ENCODE data around the gene NFE2L1.
"Not testable (repeated sequence)": the region's sequence is repeated elsewhere in the genome, so short reads cannot be mapped to it uniquely, and the experiment has no call there.

Gene NFE2L1

DNA sequence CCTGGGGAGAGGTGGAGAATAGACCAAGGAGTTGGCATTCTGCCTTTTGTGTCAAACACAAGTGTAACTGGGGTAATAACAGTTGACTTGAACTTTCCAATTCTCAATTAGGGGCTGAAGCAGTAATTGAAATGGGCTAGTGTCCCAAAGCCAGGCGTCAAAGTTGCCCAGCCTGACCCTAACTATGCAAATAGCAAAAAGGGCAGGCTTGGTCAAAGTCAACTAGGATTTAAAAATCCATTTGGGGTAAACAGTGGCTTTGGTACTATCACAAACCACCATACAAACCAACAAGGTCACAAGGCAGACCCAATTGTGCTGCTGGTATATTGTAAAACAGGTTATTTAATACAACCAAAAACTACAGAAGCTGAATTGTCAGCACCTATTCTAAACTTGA, 18.0 kb downstream of the NFE2L1 start:
- Histone ChIP-seq H3K36me3 (peaks cover 35 to 74% (median 49%) of the 10 kb centered on the region in 3 donors), H3K4me1 (peaks cover 0 to 40% (median 6%) of the 10 kb centered on the region in 4 donors), H3K27me3 (no peaks in the 10 kb centered on the region), H3K27ac (peak overlapping the region in 1 of 2 donors; percentile 53), H3K4me3 (no peak overlapping the region), H3K9me3 (no peaks in the 10 kb centered on the region)
- intact Hi-C loops (cut with DNase I; ENCODE audit: low total_unique reads), result no loop called here
- TF ChIP-seq, protein P1, sequence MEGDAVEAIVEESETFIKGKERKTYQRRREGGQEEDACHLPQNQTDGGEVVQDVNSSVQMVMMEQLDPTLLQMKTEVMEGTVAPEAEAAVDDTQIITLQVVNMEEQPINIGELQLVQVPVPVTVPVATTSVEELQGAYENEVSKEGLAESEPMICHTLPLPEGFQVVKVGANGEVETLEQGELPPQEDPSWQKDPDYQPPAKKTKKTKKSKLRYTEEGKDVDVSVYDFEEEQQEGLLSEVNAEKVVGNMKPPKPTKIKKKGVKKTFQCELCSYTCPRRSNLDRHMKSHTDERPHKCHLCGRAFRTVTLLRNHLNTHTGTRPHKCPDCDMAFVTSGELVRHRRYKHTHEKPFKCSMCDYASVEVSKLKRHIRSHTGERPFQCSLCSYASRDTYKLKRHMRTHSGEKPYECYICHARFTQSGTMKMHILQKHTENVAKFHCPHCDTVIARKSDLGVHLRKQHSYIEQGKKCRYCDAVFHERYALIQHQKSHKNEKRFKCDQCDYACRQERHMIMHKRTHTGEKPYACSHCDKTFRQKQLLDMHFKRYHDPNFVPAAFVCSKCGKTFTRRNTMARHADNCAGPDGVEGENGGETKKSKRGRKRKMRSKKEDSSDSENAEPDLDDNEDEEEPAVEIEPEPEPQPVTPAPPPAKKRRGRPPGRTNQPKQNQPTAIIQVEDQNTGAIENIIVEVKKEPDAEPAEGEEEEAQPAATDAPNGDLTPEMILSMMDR (IDR thresholded peaks at IDR 0.05), result no peak
- DNase-seq, result no peak

DNA sequence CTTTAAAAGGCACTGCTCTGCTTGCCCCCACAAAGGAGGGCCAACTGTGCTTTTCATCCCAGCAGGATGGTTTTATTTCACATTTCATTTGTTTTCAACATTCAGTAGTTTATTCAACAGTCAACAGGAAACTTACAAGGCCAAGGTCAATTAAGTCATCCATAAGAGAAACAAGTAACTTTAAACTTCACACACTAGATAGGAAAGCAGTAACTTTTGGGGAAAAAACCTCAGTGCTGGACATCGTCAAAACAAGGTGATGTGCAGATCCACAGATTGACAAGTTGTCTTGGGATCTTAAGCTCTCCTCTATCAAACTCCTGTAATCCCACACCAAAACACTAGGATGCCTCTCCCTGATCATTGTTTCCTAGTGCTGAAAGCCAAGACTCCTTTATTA, 18.5 kb downstream of the NFE2L1 start:
- no peak for DNase-seq
- TF ChIP-seq, protein P1 (IDR thresholded peaks at IDR 0.05), result no peak
- Histone ChIP-seq H3K4me1 (peaks cover 0 to 40% (median 6%) of the 10 kb centered on the region in 4 donors), H3K27me3 (no peaks in the 10 kb centered on the region), H3K4me3 (no peak overlapping the region), H3K9me3 (no peaks in the 10 kb centered on the region), H3K36me3 (peaks cover 33 to 73% (median 49%) of the 10 kb centered on the region in 3 donors), H3K27ac (peak overlapping the region in 1 of 2 donors; percentile 53)
- intact Hi-C loops (cut with DNase I; ENCODE audit: low total_unique reads), result no loop called here

DNA sequence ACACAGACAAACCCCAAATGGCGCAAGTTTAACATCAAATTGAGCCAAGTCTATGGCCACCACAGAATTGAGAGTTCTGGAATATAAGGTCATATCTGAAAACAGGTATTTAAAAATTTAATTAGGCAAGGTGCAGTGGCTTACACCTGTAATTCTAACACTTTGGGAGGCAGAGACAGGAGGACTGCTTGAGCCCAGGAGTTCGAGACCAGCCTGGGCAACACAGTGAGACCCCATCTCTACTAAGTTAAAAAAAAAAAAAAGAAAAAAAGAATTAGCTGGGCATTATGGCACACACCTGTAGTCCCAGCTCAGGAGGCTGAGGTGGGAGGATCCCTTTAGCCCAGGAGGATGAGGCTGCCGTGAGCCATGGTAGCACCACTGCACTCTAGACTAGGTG, 19.1 kb downstream of the NFE2L1 start:
- peaks cover 27 to 71% (median 45%) of the 10 kb centered on the region in 3 donors for H3K36me3 ChIP-seq
- intact Hi-C loops (cut with DNase I; ENCODE audit: low total_unique reads), result no loop called here
- no peaks in the 10 kb centered on the region for H3K27me3 ChIP-seq
- peaks cover 0 to 40% (median 6%) of the 10 kb centered on the region in 4 donors for H3K4me1 ChIP-seq
- no peaks in the 10 kb centered on the region for H3K9me3 ChIP-seq
- no peak overlapping the region for H3K4me3 ChIP-seq
- TF ChIP-seq, protein P1 (IDR thresholded peaks at IDR 0.05), result no peak
- peak overlapping the region in 1 of 2 donors; percentile 48 for H3K27ac ChIP-seq
- DNase-seq, result no peak

DNA sequence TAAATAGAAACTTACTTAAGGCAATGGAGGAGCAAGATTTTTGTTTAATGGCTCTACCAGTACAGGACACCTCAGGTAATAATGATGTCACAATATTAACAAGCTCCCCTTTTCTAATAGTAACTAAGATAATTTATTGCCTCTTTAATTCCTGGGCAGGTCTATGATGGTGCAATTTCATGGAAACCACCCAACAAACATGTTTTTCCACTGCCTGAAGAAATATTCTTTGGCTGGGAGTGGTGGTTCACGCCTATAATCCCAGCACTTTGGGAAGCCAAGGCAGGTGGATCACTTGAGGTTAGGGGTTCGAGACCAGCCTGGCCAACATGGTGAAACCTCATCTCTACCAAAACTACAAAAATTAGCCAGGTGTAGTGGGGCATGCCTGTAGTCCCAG, 19.6 kb downstream of the NFE2L1 start:
- Histone ChIP-seq H3K36me3 (peaks cover 21 to 71% (median 43%) of the 10 kb centered on the region in 3 donors), H3K4me1 (peaks cover 0 to 40% (median 6%) of the 10 kb centered on the region in 4 donors), H3K27ac (peak overlapping the region; percentile 28 to 48)
- DNase-seq; H3K9me3 ChIP-seq; intact Hi-C loops (cut with DNase I; ENCODE audit: low total_unique reads); H3K27me3 ChIP-seq; H3K4me3 ChIP-seq: not testable (repeated sequence)

DNA sequence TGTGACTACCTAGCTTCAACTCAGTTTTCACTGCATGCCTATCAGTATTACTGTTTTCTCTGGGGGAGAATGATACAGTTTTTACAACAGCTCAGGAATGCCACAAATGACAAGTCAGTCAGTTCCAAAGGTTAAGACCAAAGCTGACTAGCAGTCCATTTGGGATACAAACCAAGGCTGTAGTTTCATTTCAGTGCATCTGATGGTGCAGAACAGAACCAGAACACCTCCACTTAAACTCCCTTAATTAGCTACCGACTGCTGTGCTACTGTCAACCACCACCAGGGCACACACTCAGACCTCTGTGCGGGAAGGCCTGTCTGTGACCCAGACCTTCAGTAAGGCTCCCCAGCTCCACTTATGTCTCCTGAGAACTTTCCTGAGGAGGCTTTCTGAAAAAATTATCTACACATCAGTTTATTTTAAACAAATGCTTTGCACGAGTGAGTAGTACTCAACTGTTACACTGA, 20.4 kb downstream of the NFE2L1 start:
- peaks cover 19 to 71% (median 38%) of the 10 kb centered on the region in 3 donors for H3K36me3 ChIP-seq
- peak overlapping the region; percentile 28 to 48 for H3K27ac ChIP-seq
- TF ChIP-seq, protein P1 (IDR thresholded peaks at IDR 0.05), result peak; percentile 12 to 18

DNA sequence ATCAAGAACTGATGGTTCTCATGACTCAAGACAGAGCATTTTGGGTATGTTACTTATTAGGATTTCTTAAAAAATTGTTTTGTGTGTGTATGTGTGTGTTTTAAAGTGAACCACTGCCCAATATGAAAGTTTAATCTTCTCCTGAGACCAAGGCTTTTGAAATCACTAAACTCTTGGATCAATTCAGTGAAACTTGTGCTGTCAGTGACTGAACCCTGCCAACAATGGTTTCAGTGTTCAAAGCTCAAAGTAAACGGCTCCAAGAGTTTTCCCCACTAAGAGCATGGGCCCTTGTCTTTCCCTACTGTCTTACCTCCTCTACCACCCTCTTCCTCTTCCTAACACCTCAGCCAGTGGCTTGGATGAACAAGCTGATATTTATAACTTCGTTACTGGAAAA, 22.0 kb downstream of the NFE2L1 start:
- Histone ChIP-seq H3K4me3 (no peak overlapping the region), H3K27ac (no peak overlapping the region), H3K36me3 (peaks cover 20 to 69% (median 28%) of the 10 kb centered on the region in 3 donors), H3K9me3 (no peaks in the 10 kb centered on the region), H3K4me1 (peaks cover 0 to 29% (median 8%) of the 10 kb centered on the region in 4 donors), H3K27me3 (no peaks in the 10 kb centered on the region)
- no peak for DNase-seq
- TF ChIP-seq, protein P1 (IDR thresholded peaks at IDR 0.05), result no peak
- intact Hi-C loops (cut with DNase I; ENCODE audit: low total_unique reads), result no loop called here

More for the DNA sequence above, 20.4 kb downstream of the NFE2L1 start:
- H3K4me3 ChIP-seq, result no peak overlapping the region
- no peaks in the 10 kb centered on the region for H3K27me3 ChIP-seq
- intact Hi-C loops (cut with DNase I; ENCODE audit: low total_unique reads), result no loop called here
- peaks cover 0 to 36% (median 6%) of the 10 kb centered on the region in 4 donors for H3K4me1 ChIP-seq
- no peaks in the 10 kb centered on the region for H3K9me3 ChIP-seq
- DNase-seq, result no peak

Data from tibial artery (tissue), 4 donors.